Measurements from ENCODE around the gene IL22RA2. TPM values are rescaled to one million over a fixed set of nuclear protein-coding genes. Genes with fewer than 3 reads are reported as not detected.

Gene IL22RA2
- total RNA-seq, 1 donor from 2014 or later = not detected

GRCh38 chr6:137106183-137106582, 67.3 kb downstream of the IL22RA2 start:
- Histone ChIP-seq H3K27me3 (ENCODE audit: control insufficient read depth, insufficient read depth, low read length) (no peaks in the 10 kb centered on the region), H3K4me3 (ENCODE audit: low read depth, low read length) (no peak overlapping the region), H3K36me3 (ENCODE audit: control insufficient read depth, insufficient read depth, low read length) (no peaks in the 10 kb centered on the region)
- FAIRE-seq (no peak), DNase-seq (ENCODE audit: low read depth) (no peak)
- TF ChIP-seq CTCF (IDR thresholded peaks at IDR 0.05; ENCODE audit: insufficient read depth, low read length, severe bottlenecking) = no peak

- FAIRE-seq (no peak), DNase-seq (ENCODE audit: low read depth) (peak; percentile 88)
- no peak for TF ChIP-seq CTCF (IDR thresholded peaks at IDR 0.05; ENCODE audit: insufficient read depth, low read length, severe bottlenecking)
- Histone ChIP-seq H3K27me3 (ENCODE audit: control insufficient read depth, insufficient read depth, low read length) (no peaks in the 10 kb centered on the region), H3K36me3 (ENCODE audit: control insufficient read depth, insufficient read depth, low read length) (no peaks in the 10 kb centered on the region), H3K4me3 (ENCODE audit: low read depth, low read length) (no peak overlapping the region)
Observed at GRCh38 chr6:137105375-137105774, 68.1 kb downstream of the IL22RA2 start.

DNA sequence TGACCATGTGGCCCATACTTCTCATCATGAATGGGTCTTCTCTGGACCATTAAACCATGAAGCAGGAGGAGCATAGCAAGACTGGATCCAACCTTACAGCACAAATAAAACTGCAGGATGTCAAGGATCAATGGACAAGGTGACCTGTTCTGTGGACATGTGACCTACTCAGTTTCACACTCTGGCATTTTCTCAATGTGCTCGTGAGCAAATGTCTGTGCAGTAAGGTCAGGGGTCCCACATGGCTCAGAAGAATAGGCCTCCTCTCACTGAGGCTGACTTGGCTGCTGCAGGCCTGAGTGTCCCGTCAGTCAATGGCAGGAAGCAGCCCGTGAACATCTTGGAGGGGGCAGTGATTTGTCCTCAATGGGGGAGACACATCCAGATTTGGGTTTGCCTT, 68.5 kb downstream of the IL22RA2 start:
- Histone ChIP-seq H3K27me3 (ENCODE audit: control insufficient read depth, insufficient read depth, low read length) (no peaks in the 10 kb centered on the region), H3K4me3 (ENCODE audit: low read depth, low read length) (no peak overlapping the region), H3K36me3 (ENCODE audit: control insufficient read depth, insufficient read depth, low read length) (no peaks in the 10 kb centered on the region)
- TF ChIP-seq CTCF (IDR thresholded peaks at IDR 0.05; ENCODE audit: insufficient read depth, low read length, severe bottlenecking) = no peak
- DNase-seq (ENCODE audit: low read depth) (no peak), FAIRE-seq (peak; percentile 40)

DNA sequence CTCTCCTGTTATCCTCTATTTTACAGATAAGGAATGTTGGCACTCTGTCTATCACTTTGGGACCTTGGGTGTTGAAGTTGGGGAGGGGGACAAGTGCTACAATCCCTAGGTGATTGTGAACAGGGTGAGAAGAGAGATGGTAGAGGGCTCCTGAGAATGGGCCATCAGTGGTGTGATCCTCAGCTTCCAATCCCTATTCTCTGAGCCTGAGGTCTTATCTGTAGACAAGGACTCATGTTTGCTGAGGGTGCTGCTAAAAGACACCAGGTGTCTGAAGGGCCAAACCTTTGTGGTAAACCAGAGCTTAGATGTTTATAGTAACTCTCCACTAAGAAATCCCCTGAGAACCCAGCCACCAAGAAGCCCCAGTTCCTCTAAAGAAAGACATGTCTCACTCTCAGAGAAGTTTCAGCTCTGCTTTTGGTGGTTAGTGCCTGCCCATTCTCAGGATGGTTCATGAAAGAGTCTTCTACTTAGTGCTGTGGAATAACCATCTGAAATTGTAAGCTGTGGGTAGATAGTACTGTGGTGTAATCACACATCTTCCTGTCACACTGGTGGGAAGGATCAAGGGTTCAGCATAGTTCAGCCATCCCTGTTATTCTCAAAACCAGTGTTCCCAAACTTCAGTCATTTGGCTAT, 70.5 kb downstream of the IL22RA2 start:
- no peak for TF ChIP-seq CTCF (IDR thresholded peaks at IDR 0.05; ENCODE audit: insufficient read depth, low read length, severe bottlenecking)
- no peak for DNase-seq (ENCODE audit: low read depth)
- peak; percentile 93 for FAIRE-seq
- H3K4me3 ChIP-seq (ENCODE audit: low read depth, low read length) = no peak overlapping the region
- no peaks in the 10 kb centered on the region for H3K27me3 ChIP-seq (ENCODE audit: control insufficient read depth, insufficient read depth, low read length)
- H3K36me3 ChIP-seq (ENCODE audit: control insufficient read depth, insufficient read depth, low read length) = no peaks in the 10 kb centered on the region

GRCh38 chr6:137102050-137102848, 71.2 kb downstream of the IL22RA2 start:
- no peak for TF ChIP-seq CTCF (IDR thresholded peaks at IDR 0.05; ENCODE audit: insufficient read depth, low read length, severe bottlenecking)

More at GRCh38 chr6:137102050-137102848, 71.2 kb downstream of the IL22RA2 start:
- FAIRE-seq (no peak), DNase-seq (ENCODE audit: low read depth) (peak; percentile 65)
- Histone ChIP-seq H3K36me3 (ENCODE audit: control insufficient read depth, insufficient read depth, low read length) (no peaks in the 10 kb centered on the region), H3K4me3 (ENCODE audit: low read depth, low read length) (no peak overlapping the region), H3K27me3 (ENCODE audit: control insufficient read depth, insufficient read depth, low read length) (no peaks in the 10 kb centered on the region)
